GM23338 (cell line): ENCODE measurements around the gene SLC27A3. TPM values are rescaled to one million over a fixed set of nuclear protein-coding genes. Genes with fewer than 3 reads are reported as not detected.

Experiments
- ATAC-seq: fragments of 200-7000 bp; cut with Tn5 transposase; 3 replicates; pipeline ENCODE4 v1.9.1; 2020
- DNase-seq: peaks from one replicate; pipeline ENCODE4 v3.0.0-alpha.2; 2015; ENCODE audit warnings: low spot score
- H2AFZ ChIP-seq: fragments of 200-600 bp; sonication (generic); 2 replicates; pipeline ENCODE4 v1.8.0; 2016; ENCODE audit warnings: antibody characterized with exemption, mild to moderate bottlenecking, moderate library complexity
- H3F3A ChIP-seq: fragments of 200-600 bp; sonication (generic); replicated peaks from 2 replicates; pipeline ENCODE4 v1.8.0; 2017; ENCODE audit warnings: antibody characterized with exemption, mixed run types, low read depth
- H3K27ac ChIP-seq: fragments of 200-600 bp; sonication (generic); 2 replicates; pipeline ENCODE4 v1.6.1; 2016; ENCODE audit warnings: low read depth
- H3K27me3 ChIP-seq: fragments of 200-600 bp; sonication (generic); 2 replicates; pipeline ENCODE4 v1.8.0; 2016; ENCODE audit warnings: mild to moderate bottlenecking, mixed run types, moderate library complexity; ENCODE audit not compliant: insufficient read depth
- H3K36me3 ChIP-seq: fragments of 200-600 bp; sonication (generic); 2 replicates; pipeline ENCODE4 v1.8.0; 2016; ENCODE audit warnings: mild to moderate bottlenecking; ENCODE audit not compliant: insufficient read depth
- H3K4me1 ChIP-seq: fragments of 200-600 bp; sonication (generic); 2 replicates; pipeline ENCODE4 v1.8.0; 2016; ENCODE audit warnings: mild to moderate bottlenecking, moderate library complexity; ENCODE audit not compliant: insufficient read depth
- H3K4me2 ChIP-seq: fragments of 200-600 bp; sonication (generic); 2 replicates; pipeline ENCODE4 v1.7.1; 2017; ENCODE audit warnings: mixed run types
- H3K4me3 ChIP-seq: fragments of 200-600 bp; sonication (generic); 2 replicates; pipeline ENCODE4 v1.6.1; 2016; ENCODE audit warnings: mixed run types
- H3K79me2 ChIP-seq: fragments of 200-600 bp; sonication (generic); replicated peaks from 2 replicates; pipeline ENCODE4 v1.8.0; 2017; ENCODE audit warnings: mild to moderate bottlenecking; ENCODE audit not compliant: insufficient read depth
- H3K9me2 ChIP-seq: fragments of 200-600 bp; sonication (generic); 2 replicates; pipeline ENCODE4 v1.8.0; 2017; ENCODE audit not compliant: insufficient read depth
- H4K20me1 ChIP-seq: fragments of 200-600 bp; sonication (generic); replicated peaks from 2 replicates; pipeline ENCODE4 v1.8.0; 2017; ENCODE audit warnings: mild to moderate bottlenecking; ENCODE audit not compliant: insufficient read depth
- H3K27ac Mint-ChIP-seq: 2 replicates; pipeline ENCODE4 v1.8.0; 2020; ENCODE audit warnings: inconsistent platforms, mild to moderate bottlenecking, moderate library complexity, mixed read lengths
- H3K27me3 Mint-ChIP-seq: 3 replicates; pipeline ENCODE4 v1.8.0; 2022; ENCODE audit warnings: low read depth, mild to moderate bottlenecking, moderate library complexity, mixed read lengths, inconsistent platforms; ENCODE audit not compliant: insufficient read depth, poor library complexity
- H3K36me3 Mint-ChIP-seq: 3 replicates; pipeline ENCODE4 v1.8.0; 2021; ENCODE audit warnings: low read depth, mild to moderate bottlenecking, inconsistent platforms, moderate library complexity, mixed read lengths
- H3K4me1 Mint-ChIP-seq: 3 replicates; pipeline ENCODE4 v1.8.0; 2020; ENCODE audit warnings: mild to moderate bottlenecking, inconsistent platforms, mixed read lengths
- H3K4me3 Mint-ChIP-seq: 3 replicates; pipeline ENCODE4 v1.8.0; 2021; ENCODE audit warnings: moderate library complexity, mild to moderate bottlenecking, inconsistent platforms, mixed read lengths
- H3K9me3 Mint-ChIP-seq: 3 replicates; pipeline ENCODE4 v1.8.0; 2020; ENCODE audit warnings: moderate library complexity, mild to moderate bottlenecking, inconsistent platforms, mixed read lengths
- CREB1 ChIP-seq: fragments of 250-450 bp; sonication (Bioruptor Pico); IDR thresholded peaks from 2 replicates; pipeline ENCODE4 v1.5.0; 2020; ENCODE audit warnings: low read depth, mild to moderate bottlenecking, moderate library complexity
- CTCF ChIP-seq, 2 experiments: fragments of 200-600 bp in 1 of 2; sonication (generic) in 1 of 2; conservative IDR thresholded peaks; 2 replicates each; pipeline versions ENCODE4 v1.5.1 to v1.6.1; 2016 to 2017; ENCODE audit warnings: antibody characterized with exemption in 2 of 2, low read depth in 2 of 2, mild to moderate bottlenecking in 2 of 2, moderate library complexity in 1 of 2
- EZH2 ChIP-seq: fragments of 200-600 bp; sonication (generic); IDR thresholded peaks from one replicate; pipeline ENCODE4 v1.8.0; 2017; ENCODE audit warnings: antibody characterized with exemption, mild to moderate bottlenecking, low read depth; ENCODE audit not compliant: unreplicated experiment
- EZH2phosphoT487 ChIP-seq: fragments of 200-600 bp; sonication (generic); IDR thresholded peaks from one replicate; pipeline ENCODE4 v1.8.1; 2018; ENCODE audit warnings: antibody characterized with exemption; ENCODE audit not compliant: unreplicated experiment
- JUNB ChIP-seq: IDR thresholded peaks from one replicate; pipeline ENCODE4 v1.6.1; 2016; ENCODE audit warnings: antibody characterized with exemption; ENCODE audit not compliant: unreplicated experiment
- NANOG ChIP-seq: IDR thresholded peaks from 2 replicates; pipeline ENCODE4 v1.6.1; 2016; ENCODE audit warnings: antibody characterized with exemption, borderline replicate concordance
- POLR2AphosphoS5 ChIP-seq: IDR thresholded peaks from 2 replicates; pipeline ENCODE4 v1.6.1; 2016; ENCODE audit warnings: antibody characterized with exemption, low read depth
- ZNF331 ChIP-seq: fragments of 250-450 bp; sonication (Bioruptor Pico); IDR thresholded peaks from 2 replicates; pipeline ENCODE4 v1.5.0; 2020; ENCODE audit warnings: low read depth, mild to moderate bottlenecking, moderate library complexity
- ZNF462 ChIP-seq: fragments of 250-450 bp; sonication (Bioruptor Pico); IDR thresholded peaks from 2 replicates; pipeline ENCODE4 v1.5.0; 2020; ENCODE audit warnings: mild to moderate bottlenecking, moderate library complexity
- polyA plus RNA-seq: library from polyadenylated mRNA; unstranded; fragments of >200 nt; fragmentation: Nextera tagmentation; extraction: Ambion mirVana; gene quantifications from 2 replicates; pipeline ENCODE4 v1.2.1, GENCODE V29; 2016
- total RNA-seq: library from RNA; depleted of rRNA; stranded (reverse); fragments of >200 nt; shearing (Covaris generic); gene quantifications from 2 replicates; pipeline ENCODE4 v1.2.3, GENCODE V29; 2014

SLC27A3 gene
- total and polyA plus RNA-seq, 2 experiments from 2014 or later: 24.2 to 26.3 TPM

- TF ChIP-seq ZNF462 (CRISPR knock-in tag) (no peak), CTCF (conservative IDR thresholded peaks at IDR 0.05; ENCODE audit: low read depth in 2 of 2) (no peak), ZNF331 (no peak), JUNB (no peak), EZH2 (no peak), EZH2phosphoT487 (no peak), POLR2AphosphoS5 (no peak), CREB1 (CRISPR knock-in tag) (no peak)
Measured at GRCh38 chr1:153776845-153777370, 1.7 kb downstream of the SLC27A3 start (continued).

- Histone ChIP-seq H3K79me2 (0 out of 2 replicates have a peak, but pooled peaks cover 7% of the 10 kb centered on the region), H3K27me3 (no peaks in the 10 kb centered on the region), H3K4me1 (peaks cover 25% of the 10 kb centered on the region), H3K27ac (no peak overlapping the region), H2AFZ (no peak overlapping the region), H4K20me1 (no peaks in the 10 kb centered on the region), H3K36me3 (no peaks in the 10 kb centered on the region), H3K4me2 (no peak overlapping the region), H3K4me3 (no peak overlapping the region), H3F3A (peaks cover 14% of the 10 kb centered on the region), H3K9me2 (no peaks in the 10 kb centered on the region)
- Mint-ChIP-seq H3K27me3 (peaks cover 18% of the 10 kb centered on the region), H3K4me1 (peaks cover 43% of the 10 kb centered on the region), H3K27ac (0 out of 2 replicates have a peak overlapping the region, but pooled peaks have one; percentile 35), H3K9me3 (no peaks in the 10 kb centered on the region), H3K4me3 (peak overlapping the region; percentile 18; the same call in 1 of the 3 replicates), H3K36me3 (peaks cover 37% of the 10 kb centered on the region)
- no peak for ATAC-seq
- DNase-seq: no peak
- TF ChIP-seq NANOG: no peak
Measured at GRCh38 chr1:153777648-153778047, 2.4 kb downstream of the SLC27A3 start.
